SK-N-SH (cell line): ENCODE data around the gene KIZ. TPM values are rescaled to one million over a fixed set of nuclear protein-coding genes. Genes with fewer than 3 reads are reported as not detected.
A peak's percentile ranks its signal among the peaks of the same experiment; 100 is the strongest.

Source experiments
- CTCF ChIA-PET: fragments of 300-600, 350-600 bp; formaldehyde crosslinking; extraction: SDS; loops from one replicate; lab custom pipeline; 2021; lab: Yijun Ruan, JAX
- POLR2A ChIA-PET: fragments of 350-600 bp; sonication (Branson Sonifier 250); formaldehyde crosslinking; extraction: SDS; loops from one replicate; lab custom pipeline; 2020; ENCODE audit warnings: antibody characterized with exemption, inconsistent platforms; lab: Yijun Ruan, JAX
- DNase-seq: peaks from one replicate; pipeline ENCODE4 v3.0.0; 2012
- H2AFZ ChIP-seq: fragments of 200-600 bp; sonication (generic); 2 replicates; pipeline ENCODE4 v1.8.1; 2016; ENCODE audit warnings: antibody characterized with exemption, mild to moderate bottlenecking, low read depth
- H3F3A ChIP-seq: fragments of 200-600 bp; sonication (generic); replicated peaks from 2 replicates; pipeline ENCODE3; 2016; ENCODE audit warnings: antibody characterized with exemption, mild to moderate bottlenecking; ENCODE audit not compliant: insufficient read depth
- H3K27ac ChIP-seq, 2 experiments: fragments of 200-500 bp in 1 of 2; fragments of 200-600 bp in 1 of 2; sonication (Bioruptor generic) in 1 of 2; sonication (generic), shearing (Covaris generic) in 1 of 2; 2 replicates each; pipeline versions ENCODE4 v1.5.1 to v1.6.1; 2014 to 2016; ENCODE audit warnings: low read depth in 2 of 2, inconsistent platforms in 1 of 2, low read length in 1 of 2, mild to moderate bottlenecking in 1 of 2, mixed read lengths in 1 of 2
- H3K27me3 ChIP-seq: fragments of 200-600 bp; sonication (generic), shearing (Covaris generic); 2 replicates; pipeline ENCODE4 v1.6.1; 2016; ENCODE audit warnings: mixed run types; ENCODE audit not compliant: insufficient read depth
- H3K36me3 ChIP-seq, 2 experiments: fragments of 200-500 bp in 1 of 2; fragments of 200-600 bp in 1 of 2; sonication (Bioruptor generic) in 1 of 2; sonication (generic) in 1 of 2; replicated peaks in 1 of 2; 2 replicates each; pipeline versions ENCODE3 to v1.5.1; 2014 to 2016; ENCODE audit warnings: low read length in 1 of 2, mild to moderate bottlenecking in 1 of 2; ENCODE audit not compliant: insufficient read depth in 2 of 2, control insufficient read depth in 1 of 2
- H3K4me1 ChIP-seq, 2 experiments: fragments of 200-500 bp in 1 of 2; fragments of 200-600 bp in 1 of 2; sonication (Bioruptor generic) in 1 of 2; sonication (generic), shearing (Covaris generic) in 1 of 2; 2 replicates each; pipeline versions ENCODE4 v1.5.1 to v1.6.1; 2014 to 2016; ENCODE audit warnings: low read depth in 1 of 2, low read length in 1 of 2, mixed run types in 1 of 2; ENCODE audit not compliant: insufficient read depth in 2 of 2, control insufficient read depth in 1 of 2
- H3K4me2 ChIP-seq: fragments of 200-600 bp; sonication (generic), shearing (Covaris generic); 2 replicates; pipeline ENCODE4 v1.6.1; 2017; ENCODE audit warnings: mixed run types
- H3K4me3 ChIP-seq, 2 experiments: fragments of 200-500 bp in 1 of 2; fragments of 200-600 bp in 1 of 2; sonication (Bioruptor generic) in 1 of 2; sonication (generic), shearing (Covaris generic) in 1 of 2; 2 replicates each; pipeline versions ENCODE4 v1.5.1 to v1.8.1; 2014 to 2016; ENCODE audit warnings: low read depth in 2 of 2, inconsistent platforms in 1 of 2, low read length in 1 of 2, mild to moderate bottlenecking in 1 of 2, mixed read lengths in 1 of 2, moderate library complexity in 1 of 2
- H3K79me2 ChIP-seq: fragments of 200-600 bp; sonication (generic); 2 replicates; pipeline ENCODE4 v1.8.1; 2017; ENCODE audit warnings: mild to moderate bottlenecking; ENCODE audit not compliant: insufficient read depth
- H3K9ac ChIP-seq: fragments of 200-600 bp; sonication (generic); 2 replicates; pipeline ENCODE4 v1.6.1; 2017; ENCODE audit warnings: mixed run types
- H3K9me2 ChIP-seq: fragments of 200-600 bp; sonication (generic); 2 replicates; pipeline ENCODE4 v1.6.1; 2017; ENCODE audit warnings: mixed run types
- H3K9me3 ChIP-seq: fragments of 200-600 bp; sonication (generic); 2 replicates; pipeline ENCODE4 v1.6.1; 2017; ENCODE audit warnings: mixed run types, mild to moderate bottlenecking, moderate library complexity
- H4K20me1 ChIP-seq: fragments of 200-600 bp; sonication (generic); 2 replicates; pipeline ENCODE4 v1.6.1; 2017; ENCODE audit warnings: mild to moderate bottlenecking, mixed run types; ENCODE audit not compliant: insufficient read depth
- CHD2 ChIP-seq: fragments of 150-350 bp; IDR thresholded peaks from 2 replicates; pipeline ENCODE4 v1.6.1; 2018; ENCODE audit warnings: low read length; ENCODE audit not compliant: partially characterized antibody
- ELF1 ChIP-seq: IDR thresholded peaks from 2 replicates; pipeline ENCODE4 v1.4.0; 2012
- EP300 ChIP-seq, 2 experiments: IDR thresholded peaks; 2 replicates each; pipeline versions ENCODE4 v1.4.0 to v1.6.1; 2012; ENCODE audit warnings: borderline replicate concordance in 1 of 2, low read depth in 1 of 2, low read length in 1 of 2
- EZH2phosphoT487 ChIP-seq: fragments of 200-600 bp; sonication (generic); IDR thresholded peaks from 2 replicates; pipeline ENCODE4 v1.6.1; 2017; ENCODE audit warnings: low read depth, mixed run types, mild to moderate bottlenecking, antibody characterized with exemption, moderate library complexity, borderline replicate concordance
- FOXJ3 ChIP-seq: sonication (generic); formaldehyde crosslinking; IDR thresholded peaks from 2 replicates; pipeline ENCODE4 v1.5.1; 2020; ENCODE audit warnings: mild to moderate bottlenecking, missing genetic modification reagents
- FOXM1 ChIP-seq: IDR thresholded peaks from 2 replicates; pipeline ENCODE4 v1.4.0; 2012; ENCODE audit warnings: low read depth, mild to moderate bottlenecking
- GABPA ChIP-seq: IDR thresholded peaks from 2 replicates; pipeline ENCODE4 v1.4.0; 2012; ENCODE audit warnings: low read depth, mild to moderate bottlenecking
- MEF2A ChIP-seq: IDR thresholded peaks from 2 replicates; pipeline ENCODE4 v1.4.0; 2012; ENCODE audit warnings: low read depth, borderline replicate concordance
- NFIC ChIP-seq: IDR thresholded peaks from 2 replicates; pipeline ENCODE4 v1.4.0; 2012; ENCODE audit warnings: borderline replicate concordance
- NRF1 ChIP-seq: IDR thresholded peaks from 2 replicates; pipeline ENCODE4 v1.6.1; 2012; ENCODE audit warnings: low read depth, mild to moderate bottlenecking, low read length
- POLR2AphosphoS5 ChIP-seq: IDR thresholded peaks from 2 replicates; pipeline ENCODE4 v1.6.1; 2012; ENCODE audit warnings: low read depth, low read length
- RAD21 ChIP-seq: IDR thresholded peaks from 2 replicates; pipeline ENCODE4 v1.6.1; 2012; ENCODE audit warnings: mild to moderate bottlenecking, low read length
- RFX5 ChIP-seq: IDR thresholded peaks from 2 replicates; pipeline ENCODE4 v1.6.1; 2012; ENCODE audit warnings: mild to moderate bottlenecking, improper control_type of control experiment, low read length
- SMC3 ChIP-seq: IDR thresholded peaks from 2 replicates; pipeline ENCODE4 v1.6.1; 2012; ENCODE audit warnings: low read depth, low read length, improper control_type of control experiment
- TEAD4 ChIP-seq: IDR thresholded peaks from 2 replicates; pipeline ENCODE4 v1.4.0; 2012; ENCODE audit warnings: mild to moderate bottlenecking, borderline replicate concordance; ENCODE audit not compliant: insufficient read depth
- WGBS: methylation state at CpG from one replicate; pipeline ENCODE4 v1.1.6; 2017; ENCODE audit warnings: low lambda C conversion rate; 5-methylcytosine and 5-hydroxymethylcytosine counted together
- polyA plus RNA-seq, 3 experiments: library from polyadenylated mRNA; depleted of rRNA; stranded (reverse); fragments of >200 nt; gene quantifications; 2 replicates each; pipeline ENCODE4 v1.2.3, GENCODE V29; 2012
- TF ChIP-seq, protein P1 (sequence below): IDR thresholded peaks from 2 replicates; pipeline ENCODE4 v1.4.0; 2012; ENCODE audit warnings: low read depth, borderline replicate concordance
- TF ChIP-seq, protein P2 (sequence below): IDR thresholded peaks from 2 replicates; pipeline ENCODE4 v1.6.1; 2012; ENCODE audit warnings: mild to moderate bottlenecking, low read depth, low read length, moderate library complexity
- TF ChIP-seq, protein P3 (sequence below): fragments of 150-350 bp; IDR thresholded peaks from 2 replicates; pipeline ENCODE4 v1.6.1; 2016; ENCODE audit warnings: mild to moderate bottlenecking, low read depth, low read length
- TF ChIP-seq, protein P4 (sequence below): IDR thresholded peaks from 2 replicates; pipeline ENCODE4 v1.4.0; 2012; ENCODE audit warnings: low read depth

The KIZ gene
- polyA plus RNA-seq, 1 of the 3 experiments (the other 2 are of a cell fraction): 3.9 TPM

DNA sequence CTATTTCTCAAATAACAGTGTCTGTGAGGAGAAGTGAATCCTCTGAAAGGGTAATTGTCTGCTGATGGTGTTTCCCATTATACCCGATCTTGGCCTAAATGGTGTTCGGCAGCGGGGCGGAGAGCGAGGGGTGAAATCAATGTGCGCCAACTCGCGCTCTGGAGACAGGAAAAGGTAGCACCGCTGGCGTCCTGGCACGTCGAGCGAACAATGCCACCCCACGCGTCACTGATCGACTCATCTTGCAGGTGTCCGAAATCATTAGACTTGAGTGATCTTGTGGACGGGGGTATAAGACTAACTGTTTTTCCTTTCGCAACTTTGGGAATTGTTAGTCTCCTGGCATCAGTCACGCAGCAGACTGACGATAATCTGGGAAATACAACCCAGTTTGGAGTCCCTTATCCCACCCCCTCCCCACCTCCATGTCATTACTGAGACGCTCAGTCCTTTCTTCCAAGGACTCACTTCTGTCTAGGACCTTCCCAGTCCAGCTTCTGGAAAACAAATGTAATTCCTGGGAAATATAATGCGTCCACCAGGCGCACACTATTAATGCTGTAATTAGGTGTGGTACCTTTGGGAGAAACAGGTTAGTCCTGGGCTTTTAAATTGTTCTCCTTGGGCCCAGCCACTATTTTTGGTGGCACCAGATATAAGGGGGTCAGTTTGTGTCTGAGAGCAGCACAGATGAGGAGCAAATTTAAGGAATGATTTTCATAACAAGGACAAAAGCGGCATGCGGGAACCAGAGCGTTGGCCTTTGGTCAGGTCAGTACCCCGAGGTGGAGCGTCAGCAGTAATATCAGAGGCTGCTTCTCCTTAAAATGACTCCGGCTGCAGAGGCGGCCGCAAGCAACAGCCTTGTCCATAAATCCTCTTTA is 22.1 kb upstream of the KIZ start:
- Histone ChIP-seq H3K27ac (no peak overlapping the region), H3K36me3 (no peaks in the 10 kb centered on the region), H3K27me3 (peaks cover 90% of the 10 kb centered on the region), H3F3A (no peaks in the 10 kb centered on the region), H3K9me3 (no peaks in the 10 kb centered on the region), H3K4me2 (no peak overlapping the region), H3K9me2 (no peaks in the 10 kb centered on the region), H3K79me2 (no peaks in the 10 kb centered on the region), H2AFZ (no peak overlapping the region), H3K4me3 (no peak overlapping the region), H3K4me1 (peaks cover 0 to 23% of the 10 kb centered on the region in 2 experiments; a peak in 1 of 4 replicates), H3K9ac (no peak overlapping the region), H4K20me1 (no peaks in the 10 kb centered on the region)
- POLR2A ChIA-PET: no interaction called here
- CTCF ChIA-PET: interaction anchor here (1.7 to 2.8 kb wide), 3 partner anchors 7 to 132 kb away, joined by 6 to 11 read pairs (median 6); no protein-coding TSS in a partner anchor
- DNase-seq: peak; percentile 19
- no peak for TF ChIP-seq POLR2AphosphoS5
- TF ChIP-seq, protein P1, sequence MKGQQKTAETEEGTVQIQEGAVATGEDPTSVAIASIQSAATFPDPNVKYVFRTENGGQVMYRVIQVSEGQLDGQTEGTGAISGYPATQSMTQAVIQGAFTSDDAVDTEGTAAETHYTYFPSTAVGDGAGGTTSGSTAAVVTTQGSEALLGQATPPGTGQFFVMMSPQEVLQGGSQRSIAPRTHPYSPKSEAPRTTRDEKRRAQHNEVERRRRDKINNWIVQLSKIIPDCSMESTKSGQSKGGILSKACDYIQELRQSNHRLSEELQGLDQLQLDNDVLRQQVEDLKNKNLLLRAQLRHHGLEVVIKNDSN: no peak
- TF ChIP-seq, protein P2, sequence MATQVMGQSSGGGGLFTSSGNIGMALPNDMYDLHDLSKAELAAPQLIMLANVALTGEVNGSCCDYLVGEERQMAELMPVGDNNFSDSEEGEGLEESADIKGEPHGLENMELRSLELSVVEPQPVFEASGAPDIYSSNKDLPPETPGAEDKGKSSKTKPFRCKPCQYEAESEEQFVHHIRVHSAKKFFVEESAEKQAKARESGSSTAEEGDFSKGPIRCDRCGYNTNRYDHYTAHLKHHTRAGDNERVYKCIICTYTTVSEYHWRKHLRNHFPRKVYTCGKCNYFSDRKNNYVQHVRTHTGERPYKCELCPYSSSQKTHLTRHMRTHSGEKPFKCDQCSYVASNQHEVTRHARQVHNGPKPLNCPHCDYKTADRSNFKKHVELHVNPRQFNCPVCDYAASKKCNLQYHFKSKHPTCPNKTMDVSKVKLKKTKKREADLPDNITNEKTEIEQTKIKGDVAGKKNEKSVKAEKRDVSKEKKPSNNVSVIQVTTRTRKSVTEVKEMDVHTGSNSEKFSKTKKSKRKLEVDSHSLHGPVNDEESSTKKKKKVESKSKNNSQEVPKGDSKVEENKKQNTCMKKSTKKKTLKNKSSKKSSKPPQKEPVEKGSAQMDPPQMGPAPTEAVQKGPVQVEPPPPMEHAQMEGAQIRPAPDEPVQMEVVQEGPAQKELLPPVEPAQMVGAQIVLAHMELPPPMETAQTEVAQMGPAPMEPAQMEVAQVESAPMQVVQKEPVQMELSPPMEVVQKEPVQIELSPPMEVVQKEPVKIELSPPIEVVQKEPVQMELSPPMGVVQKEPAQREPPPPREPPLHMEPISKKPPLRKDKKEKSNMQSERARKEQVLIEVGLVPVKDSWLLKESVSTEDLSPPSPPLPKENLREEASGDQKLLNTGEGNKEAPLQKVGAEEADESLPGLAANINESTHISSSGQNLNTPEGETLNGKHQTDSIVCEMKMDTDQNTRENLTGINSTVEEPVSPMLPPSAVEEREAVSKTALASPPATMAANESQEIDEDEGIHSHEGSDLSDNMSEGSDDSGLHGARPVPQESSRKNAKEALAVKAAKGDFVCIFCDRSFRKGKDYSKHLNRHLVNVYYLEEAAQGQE: no peak
- TF ChIP-seq EP300 (IDR thresholded peaks at IDR 0.05; ENCODE audit: borderline replicate concordance in 1 of 2, low read depth in 1 of 2, low read length in 1 of 2): no peak
- TF ChIP-seq, protein P3, sequence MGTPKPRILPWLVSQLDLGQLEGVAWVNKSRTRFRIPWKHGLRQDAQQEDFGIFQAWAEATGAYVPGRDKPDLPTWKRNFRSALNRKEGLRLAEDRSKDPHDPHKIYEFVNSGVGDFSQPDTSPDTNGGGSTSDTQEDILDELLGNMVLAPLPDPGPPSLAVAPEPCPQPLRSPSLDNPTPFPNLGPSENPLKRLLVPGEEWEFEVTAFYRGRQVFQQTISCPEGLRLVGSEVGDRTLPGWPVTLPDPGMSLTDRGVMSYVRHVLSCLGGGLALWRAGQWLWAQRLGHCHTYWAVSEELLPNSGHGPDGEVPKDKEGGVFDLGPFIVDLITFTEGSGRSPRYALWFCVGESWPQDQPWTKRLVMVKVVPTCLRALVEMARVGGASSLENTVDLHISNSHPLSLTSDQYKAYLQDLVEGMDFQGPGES: no peak
- TF ChIP-seq NRF1: no peak
- TF ChIP-seq NFIC: no peak
- TF ChIP-seq EZH2phosphoT487: no peak
- TF ChIP-seq GABPA: no peak
- TF ChIP-seq ELF1: no peak
- no peak for TF ChIP-seq FOXM1
- no peak for TF ChIP-seq MEF2A
- no peak for TF ChIP-seq FOXJ3
- TF ChIP-seq TEAD4: no peak
- no peak for TF ChIP-seq RAD21
- TF ChIP-seq, protein P4, sequence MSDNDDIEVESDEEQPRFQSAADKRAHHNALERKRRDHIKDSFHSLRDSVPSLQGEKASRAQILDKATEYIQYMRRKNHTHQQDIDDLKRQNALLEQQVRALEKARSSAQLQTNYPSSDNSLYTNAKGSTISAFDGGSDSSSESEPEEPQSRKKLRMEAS: no peak
- TF ChIP-seq SMC3: no peak
- no peak for TF ChIP-seq RFX5
- TF ChIP-seq CHD2: no peak
- WGBS: 30% methylated on average over 31 of the region's 32 CpGs
